ENCODE data around the gene SPOCK2.

Gene SPOCK2

DNA sequence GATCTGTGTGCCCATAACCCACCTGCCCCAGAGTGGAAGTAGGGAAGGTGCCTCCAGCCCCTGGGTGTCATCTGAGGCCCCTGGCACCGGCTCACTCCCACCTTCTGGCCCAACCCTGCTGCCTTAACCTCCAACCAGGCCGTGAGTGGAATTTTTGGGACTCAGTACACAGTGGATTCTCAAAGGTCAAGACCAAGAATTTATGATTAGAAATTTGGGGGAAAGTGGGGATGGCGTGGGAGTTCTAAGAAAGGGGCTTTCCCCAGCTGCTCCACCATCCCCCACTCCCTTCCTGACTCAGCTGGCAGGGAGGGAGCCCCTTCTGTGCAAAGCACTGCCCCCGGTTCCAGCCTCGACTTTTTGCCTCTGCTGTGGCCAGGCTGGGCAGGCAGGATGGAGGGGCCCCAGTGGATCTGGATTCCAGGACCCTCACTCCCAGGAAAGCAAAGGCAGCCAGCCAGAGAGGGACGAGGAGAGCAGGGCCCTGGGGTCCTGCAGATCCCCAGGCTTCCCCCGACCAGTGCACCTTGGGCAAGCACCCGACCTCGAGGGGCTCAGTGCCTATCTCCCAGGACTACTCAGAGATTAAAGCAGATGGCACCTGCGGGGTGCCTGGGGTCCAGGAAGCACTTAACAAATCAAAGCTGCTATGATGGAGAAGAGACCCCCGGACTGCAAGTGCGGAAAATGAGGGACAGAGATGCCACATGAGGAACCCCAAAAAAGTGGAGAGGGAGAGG, 12.8 kb downstream of the SPOCK2 start:
- no peak for TF ChIP-seq FOXP2 (optimal IDR thresholded peaks at IDR 0.05; ENCODE audit: borderline replicate concordance, extremely low read depth, extremely low read length, insufficient read depth)
- no peak for TF ChIP-seq TAF1 (IDR thresholded peaks at IDR 0.05; ENCODE audit: borderline replicate concordance, insufficient read depth, low read length)
- TF ChIP-seq, protein P1, sequence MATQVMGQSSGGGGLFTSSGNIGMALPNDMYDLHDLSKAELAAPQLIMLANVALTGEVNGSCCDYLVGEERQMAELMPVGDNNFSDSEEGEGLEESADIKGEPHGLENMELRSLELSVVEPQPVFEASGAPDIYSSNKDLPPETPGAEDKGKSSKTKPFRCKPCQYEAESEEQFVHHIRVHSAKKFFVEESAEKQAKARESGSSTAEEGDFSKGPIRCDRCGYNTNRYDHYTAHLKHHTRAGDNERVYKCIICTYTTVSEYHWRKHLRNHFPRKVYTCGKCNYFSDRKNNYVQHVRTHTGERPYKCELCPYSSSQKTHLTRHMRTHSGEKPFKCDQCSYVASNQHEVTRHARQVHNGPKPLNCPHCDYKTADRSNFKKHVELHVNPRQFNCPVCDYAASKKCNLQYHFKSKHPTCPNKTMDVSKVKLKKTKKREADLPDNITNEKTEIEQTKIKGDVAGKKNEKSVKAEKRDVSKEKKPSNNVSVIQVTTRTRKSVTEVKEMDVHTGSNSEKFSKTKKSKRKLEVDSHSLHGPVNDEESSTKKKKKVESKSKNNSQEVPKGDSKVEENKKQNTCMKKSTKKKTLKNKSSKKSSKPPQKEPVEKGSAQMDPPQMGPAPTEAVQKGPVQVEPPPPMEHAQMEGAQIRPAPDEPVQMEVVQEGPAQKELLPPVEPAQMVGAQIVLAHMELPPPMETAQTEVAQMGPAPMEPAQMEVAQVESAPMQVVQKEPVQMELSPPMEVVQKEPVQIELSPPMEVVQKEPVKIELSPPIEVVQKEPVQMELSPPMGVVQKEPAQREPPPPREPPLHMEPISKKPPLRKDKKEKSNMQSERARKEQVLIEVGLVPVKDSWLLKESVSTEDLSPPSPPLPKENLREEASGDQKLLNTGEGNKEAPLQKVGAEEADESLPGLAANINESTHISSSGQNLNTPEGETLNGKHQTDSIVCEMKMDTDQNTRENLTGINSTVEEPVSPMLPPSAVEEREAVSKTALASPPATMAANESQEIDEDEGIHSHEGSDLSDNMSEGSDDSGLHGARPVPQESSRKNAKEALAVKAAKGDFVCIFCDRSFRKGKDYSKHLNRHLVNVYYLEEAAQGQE (IDR thresholded peaks at IDR 0.05; ENCODE audit: insufficient read depth in 1 of 2, low read depth in 2 of 2, low read length in 2 of 2): no peak
- no peak for TF ChIP-seq SIN3A (IDR thresholded peaks at IDR 0.05; ENCODE audit: borderline replicate concordance, insufficient read depth, low read length)
- no peak for TF ChIP-seq POLR2AphosphoS5 (IDR thresholded peaks at IDR 0.05; ENCODE audit: low read depth, low read length)

DNA sequence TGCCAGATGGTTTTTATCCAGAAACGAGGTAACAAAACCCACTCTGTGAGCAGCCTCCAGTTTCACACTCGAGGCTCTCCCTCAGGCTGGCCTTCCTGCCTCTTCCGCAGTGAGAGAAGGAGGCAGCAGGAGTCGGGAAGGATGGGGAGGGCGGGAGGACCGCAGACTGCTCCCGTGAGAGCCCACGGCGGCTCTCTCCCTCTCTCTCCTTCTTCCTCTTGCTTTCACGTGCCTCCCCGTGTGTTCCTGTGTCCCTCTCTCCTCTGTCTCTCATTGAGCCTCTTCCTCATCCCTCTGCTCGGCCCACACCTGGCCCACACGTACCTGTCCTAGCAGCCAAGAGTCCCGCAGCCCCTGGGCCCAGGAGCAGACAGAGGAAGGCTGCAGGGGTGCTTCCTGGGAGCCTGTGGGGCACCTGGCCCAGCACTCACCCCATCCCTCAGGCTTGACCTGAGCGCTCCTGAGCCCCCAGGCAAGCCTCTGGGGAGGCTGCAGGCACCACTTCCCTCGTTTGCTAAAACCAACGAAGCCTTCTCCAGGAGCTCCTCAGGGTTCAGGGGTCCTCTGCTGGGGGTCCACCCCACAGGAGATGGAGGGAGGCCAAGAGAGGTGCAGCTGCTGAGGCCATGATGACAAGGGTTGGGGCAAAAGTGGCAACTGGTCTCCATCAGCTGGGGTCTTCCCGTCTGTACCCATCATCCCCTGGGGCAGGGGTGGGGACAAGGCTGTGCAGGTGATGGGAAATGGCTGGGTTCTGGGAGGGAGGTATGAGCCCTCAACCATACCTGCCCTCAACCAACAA, 13.6 kb downstream of the SPOCK2 start:
- TF ChIP-seq FOXP2 (optimal IDR thresholded peaks at IDR 0.05; ENCODE audit: borderline replicate concordance, extremely low read depth, extremely low read length, insufficient read depth) (no peak), SIN3A (IDR thresholded peaks at IDR 0.05; ENCODE audit: borderline replicate concordance, insufficient read depth, low read length) (no peak), TAF1 (IDR thresholded peaks at IDR 0.05; ENCODE audit: borderline replicate concordance, insufficient read depth, low read length) (no peak), POLR2AphosphoS5 (IDR thresholded peaks at IDR 0.05; ENCODE audit: low read depth, low read length) (no peak)
- TF ChIP-seq, protein P1 (IDR thresholded peaks at IDR 0.05; ENCODE audit: insufficient read depth in 1 of 2, low read depth in 2 of 2, low read length in 2 of 2): no peak

DNA sequence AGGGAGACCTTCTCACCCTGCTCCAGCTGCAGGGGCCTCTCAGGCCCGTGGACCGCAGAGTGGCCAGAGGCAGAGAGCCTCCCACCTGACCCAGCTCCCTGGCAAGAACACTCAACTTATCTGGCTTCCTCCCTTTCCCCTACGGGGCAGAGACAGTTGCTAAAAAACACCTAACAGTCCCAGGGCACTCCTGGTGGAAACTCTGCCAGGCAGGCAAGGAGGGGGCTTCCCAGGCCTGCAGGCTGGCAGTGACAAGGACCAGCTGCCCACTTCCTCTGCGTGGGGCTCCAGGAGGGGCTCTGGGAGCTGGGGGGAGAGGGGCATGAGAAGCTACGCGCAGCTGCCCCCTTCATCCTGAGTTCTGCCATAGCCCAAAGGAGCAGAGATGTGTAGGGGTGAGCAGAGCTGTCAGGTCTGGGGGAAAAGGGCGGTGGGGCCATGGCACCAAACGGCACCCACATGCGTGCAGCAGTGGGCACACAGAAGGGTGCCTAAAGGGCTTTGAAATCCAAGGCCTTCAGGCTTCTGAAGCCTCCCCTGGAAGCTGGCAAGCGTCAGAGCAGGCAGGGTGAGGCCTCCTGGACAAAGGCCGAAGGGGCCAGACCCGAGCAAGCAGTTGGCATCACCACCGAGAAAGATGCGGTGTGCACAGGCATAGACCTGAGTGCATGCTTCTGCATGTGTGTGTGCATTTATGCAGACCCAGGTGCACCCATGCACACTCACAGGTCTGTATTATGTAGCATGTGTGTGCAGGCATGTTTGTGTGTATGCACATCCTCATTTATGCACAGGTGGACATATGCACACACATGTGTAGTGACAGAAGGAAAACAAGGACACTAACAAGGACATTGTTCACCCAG, 14.4 kb downstream of the SPOCK2 start:
- TF ChIP-seq FOXP2 (optimal IDR thresholded peaks at IDR 0.05; ENCODE audit: borderline replicate concordance, extremely low read depth, extremely low read length, insufficient read depth): no peak
- no peak for TF ChIP-seq SIN3A (IDR thresholded peaks at IDR 0.05; ENCODE audit: borderline replicate concordance, insufficient read depth, low read length)
- TF ChIP-seq, protein P1 (IDR thresholded peaks at IDR 0.05; ENCODE audit: insufficient read depth in 1 of 2, low read depth in 2 of 2, low read length in 2 of 2): no peak
- no peak for TF ChIP-seq TAF1 (IDR thresholded peaks at IDR 0.05; ENCODE audit: borderline replicate concordance, insufficient read depth, low read length)
- no peak for TF ChIP-seq POLR2AphosphoS5 (IDR thresholded peaks at IDR 0.05; ENCODE audit: low read depth, low read length)

DNA sequence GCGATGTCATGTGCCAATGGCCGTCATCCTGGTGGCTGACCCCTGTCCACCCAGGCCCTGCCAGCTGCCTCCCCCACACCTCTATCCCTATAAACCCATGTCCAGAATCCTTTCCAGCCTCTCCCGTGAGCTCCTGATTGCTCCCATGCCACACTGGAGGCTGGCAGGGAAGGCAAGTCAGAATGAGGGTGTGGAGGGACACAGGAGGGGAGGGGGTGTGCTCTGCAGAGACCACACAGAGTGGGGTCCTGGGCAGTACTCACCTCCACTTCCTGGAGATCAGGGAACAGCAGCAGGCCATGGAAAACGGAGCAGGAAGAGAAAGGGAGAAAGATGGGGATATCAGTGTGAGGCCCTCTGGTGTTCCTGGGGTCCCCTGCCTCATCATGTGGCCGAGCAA, 15.7 kb downstream of the SPOCK2 start:
- TF ChIP-seq TAF1 (IDR thresholded peaks at IDR 0.05; ENCODE audit: borderline replicate concordance, insufficient read depth, low read length) (no peak), SIN3A (IDR thresholded peaks at IDR 0.05; ENCODE audit: borderline replicate concordance, insufficient read depth, low read length) (no peak), POLR2AphosphoS5 (IDR thresholded peaks at IDR 0.05; ENCODE audit: low read depth, low read length) (no peak), FOXP2 (optimal IDR thresholded peaks at IDR 0.05; ENCODE audit: borderline replicate concordance, extremely low read depth, extremely low read length, insufficient read depth) (no peak)
- TF ChIP-seq, protein P1 (IDR thresholded peaks at IDR 0.05; ENCODE audit: insufficient read depth in 1 of 2, low read depth in 2 of 2, low read length in 2 of 2): no peak

Measured in PFSK-1 (cell line).